Erythroblast (primary cell): Measurements from ENCODE around the gene CCSER1.
"Not testable (repeated sequence)": the region's sequence is repeated elsewhere in the genome, so short reads cannot be mapped to it uniquely, and the experiment has no call there.

ENCODE experiments used
- DNase-seq, 2 experiments: peaks; one replicate each; lab custom pipeline; 2025; lab: John Stamatoyannopoulos, UW
- GATA1 ChIP-seq: IDR thresholded peaks from 2 replicates; pipeline ENCODE4 v1.6.1; 2011; ENCODE audit warnings: low read depth, mild to moderate bottlenecking, control low read depth, low read length, moderate library complexity
- POLR2A ChIP-seq: IDR thresholded peaks from 2 replicates; pipeline ENCODE4 v1.6.1; 2011; ENCODE audit warnings: mild to moderate bottlenecking, low read length

Gene CCSER1

GRCh38 chr4:91220315-91220714 lies 1093.1 kb downstream of the CCSER1 start:
- no peak for DNase-seq
- no peak for TF ChIP-seq POLR2A
- TF ChIP-seq GATA1, result no peak

- DNase-seq, result no peak
- TF ChIP-seq POLR2A (no peak), GATA1 (no peak)
These were observed 1094.8 kb downstream of the CCSER1 start for GRCh38 chr4:91222014-91222413.

- TF ChIP-seq POLR2A, result no peak
- no peak for TF ChIP-seq GATA1
- no peak for DNase-seq
These were observed 1099.7 kb downstream of the CCSER1 start for GRCh38 chr4:91226867-91227266.

GRCh38 chr4:91228659-91229058 lies 1101.5 kb downstream of the CCSER1 start:
- TF ChIP-seq GATA1 (no peak), POLR2A (no peak)
- no peak for DNase-seq

- no peak for DNase-seq
- TF ChIP-seq POLR2A (no peak), GATA1 (no peak)
These were observed 1106.0 kb downstream of the CCSER1 start for GRCh38 chr4:91233164-91233563.

- no peak for TF ChIP-seq GATA1
- TF ChIP-seq POLR2A, result no peak
- DNase-seq, result no peak
These were observed 1115.9 kb downstream of the CCSER1 start for GRCh38 chr4:91243132-91243531.

GRCh38 chr4:91256043-91256442 lies 1128.8 kb downstream of the CCSER1 start:
- TF ChIP-seq GATA1 (no peak), POLR2A (no peak)

GRCh38 chr4:91256751-91257150 lies 1129.6 kb downstream of the CCSER1 start:
- TF ChIP-seq POLR2A, result no peak
- TF ChIP-seq GATA1, result no peak
- DNase-seq, result no peak

More at GRCh38 chr4:91256043-91256442, 1128.8 kb downstream of the CCSER1 start:
- no peak for DNase-seq

GRCh38 chr4:91257721-91258120 lies 1130.5 kb downstream of the CCSER1 start:
- no peak for DNase-seq
- TF ChIP-seq POLR2A, result no peak
- no peak for TF ChIP-seq GATA1

GRCh38 chr4:91258326-91258725 lies 1131.1 kb downstream of the CCSER1 start:
- TF ChIP-seq POLR2A, result no peak
- no peak for TF ChIP-seq GATA1
- DNase-seq, result no peak

GRCh38 chr4:91267543-91267942 lies 1140.3 kb downstream of the CCSER1 start:
- DNase-seq, result no peak
- no peak for TF ChIP-seq POLR2A
- no peak for TF ChIP-seq GATA1

- DNase-seq, result not testable (repeated sequence)
These were observed 1141.3 kb downstream of the CCSER1 start for GRCh38 chr4:91268481-91268880.

GRCh38 chr4:91268913-91269312 lies 1141.7 kb downstream of the CCSER1 start:
- DNase-seq, result no peak
- TF ChIP-seq GATA1, result no peak
- no peak for TF ChIP-seq POLR2A

- TF ChIP-seq GATA1, result no peak
- no peak for TF ChIP-seq POLR2A
- DNase-seq, result no peak
These were observed 1152.7 kb downstream of the CCSER1 start for GRCh38 chr4:91279899-91280298.

GRCh38 chr4:91280551-91281290 lies 1153.5 kb downstream of the CCSER1 start:
- no peak for TF ChIP-seq GATA1
- no peak for TF ChIP-seq POLR2A

GRCh38 chr4:91282217-91282616 lies 1155.0 kb downstream of the CCSER1 start:
- TF ChIP-seq GATA1 (no peak), POLR2A (no peak)
- DNase-seq, result no peak

More at GRCh38 chr4:91280551-91281290, 1153.5 kb downstream of the CCSER1 start:
- no peak for DNase-seq
